Choroid plexus epithelial cell (primary cell): ENCODE results near the gene ERICH2.

Experiments
- DNase-seq: peaks from one replicate; pipeline ENCODE4 v3.0.0-alpha.2; 2010; ENCODE audit warnings: low read depth
- H3K4me3 ChIP-seq: 2 replicates; pipeline ENCODE4 v1.5.1; 2011; ENCODE audit warnings: low read depth, mild to moderate bottlenecking, control low read depth, low read length, moderate library complexity
- CTCF ChIP-seq: conservative IDR thresholded peaks from 2 replicates; pipeline ENCODE4 v1.5.1; 2011; ENCODE audit warnings: low read depth, mild to moderate bottlenecking, control low read depth, inconsistent platforms, low read length, moderate library complexity

Gene ERICH2

GRCh38 chr2:170828533-170828916 lies 58.3 kb downstream of the ERICH2 start:
- no peak for TF ChIP-seq CTCF
- no peak overlapping the region for H3K4me3 ChIP-seq
- DNase-seq: no peak

GRCh38 chr2:170829036-170829435 lies 58.9 kb downstream of the ERICH2 start:
- DNase-seq: no peak
- H3K4me3 ChIP-seq: no peak overlapping the region
- TF ChIP-seq CTCF: no peak

GRCh38 chr2:170830166-170830565 lies 60.0 kb downstream of the ERICH2 start:
- no peak for DNase-seq
- no peak for TF ChIP-seq CTCF
- H3K4me3 ChIP-seq: no peak overlapping the region

- DNase-seq: no peak
- H3K4me3 ChIP-seq: no peak overlapping the region
- TF ChIP-seq CTCF: no peak
Measured at GRCh38 chr2:170831115-170831514, 60.9 kb downstream of the ERICH2 start.

GRCh38 chr2:170836027-170836426 lies 65.8 kb downstream of the ERICH2 start:
- no peak overlapping the region for H3K4me3 ChIP-seq
- no peak for TF ChIP-seq CTCF
- DNase-seq: no peak

- no peak for DNase-seq
- no peak overlapping the region for H3K4me3 ChIP-seq
- TF ChIP-seq CTCF: no peak
Measured at GRCh38 chr2:170840717-170841210, 70.6 kb downstream of the ERICH2 start.

- no peak for TF ChIP-seq CTCF
- no peak for DNase-seq
- no peak overlapping the region for H3K4me3 ChIP-seq
Measured at GRCh38 chr2:170842785-170843184, 72.6 kb downstream of the ERICH2 start.
